ENCODE data around the gene HADHA. TPM values are rescaled to one million over a fixed set of nuclear protein-coding genes. Genes with fewer than 3 reads are reported as not detected.

Gene HADHA
- total RNA-seq, 2 donors from 2014 or later = 226 to 266 TPM

DNA sequence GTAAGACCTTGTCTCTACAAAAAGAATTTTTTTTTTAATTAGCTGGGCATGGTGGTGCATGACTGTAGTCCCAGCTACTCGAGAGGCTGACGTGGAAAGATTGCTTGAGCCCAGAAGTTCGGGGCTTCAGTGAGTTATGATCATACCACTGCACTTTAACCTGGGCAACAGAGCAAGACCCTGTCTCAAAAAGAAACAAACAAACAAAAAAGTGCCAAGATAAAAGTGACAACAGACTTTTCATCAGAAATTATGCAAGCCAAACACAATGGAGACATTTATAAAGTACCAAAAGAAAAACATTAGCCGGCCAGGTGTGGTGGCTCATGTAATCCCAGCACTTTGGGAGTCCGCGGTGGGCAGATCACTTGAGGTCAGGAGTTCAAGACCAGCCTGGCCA lies 26.7 kb downstream of the HADHA start:
- no peaks in the 10 kb centered on the region for H3K4me1 ChIP-seq
- no peak overlapping the region for H3K27ac ChIP-seq
- TF ChIP-seq, protein P1, sequence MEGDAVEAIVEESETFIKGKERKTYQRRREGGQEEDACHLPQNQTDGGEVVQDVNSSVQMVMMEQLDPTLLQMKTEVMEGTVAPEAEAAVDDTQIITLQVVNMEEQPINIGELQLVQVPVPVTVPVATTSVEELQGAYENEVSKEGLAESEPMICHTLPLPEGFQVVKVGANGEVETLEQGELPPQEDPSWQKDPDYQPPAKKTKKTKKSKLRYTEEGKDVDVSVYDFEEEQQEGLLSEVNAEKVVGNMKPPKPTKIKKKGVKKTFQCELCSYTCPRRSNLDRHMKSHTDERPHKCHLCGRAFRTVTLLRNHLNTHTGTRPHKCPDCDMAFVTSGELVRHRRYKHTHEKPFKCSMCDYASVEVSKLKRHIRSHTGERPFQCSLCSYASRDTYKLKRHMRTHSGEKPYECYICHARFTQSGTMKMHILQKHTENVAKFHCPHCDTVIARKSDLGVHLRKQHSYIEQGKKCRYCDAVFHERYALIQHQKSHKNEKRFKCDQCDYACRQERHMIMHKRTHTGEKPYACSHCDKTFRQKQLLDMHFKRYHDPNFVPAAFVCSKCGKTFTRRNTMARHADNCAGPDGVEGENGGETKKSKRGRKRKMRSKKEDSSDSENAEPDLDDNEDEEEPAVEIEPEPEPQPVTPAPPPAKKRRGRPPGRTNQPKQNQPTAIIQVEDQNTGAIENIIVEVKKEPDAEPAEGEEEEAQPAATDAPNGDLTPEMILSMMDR (IDR thresholded peaks at IDR 0.05) = no peak
- H3K4me3 ChIP-seq = no peak overlapping the region
- H3K9me3 ChIP-seq = no peaks in the 10 kb centered on the region
- H3K36me3 ChIP-seq = peaks cover 18% of the 10 kb centered on the region
- intact Hi-C loops (cut with DNase I) = no loop called here
- no peak for DNase-seq
- no peaks in the 10 kb centered on the region for H3K27me3 ChIP-seq
- no peak overlapping the region for H3K9ac ChIP-seq (ENCODE audit: low read depth in 2 of 2, low read length in 2 of 2)

DNA sequence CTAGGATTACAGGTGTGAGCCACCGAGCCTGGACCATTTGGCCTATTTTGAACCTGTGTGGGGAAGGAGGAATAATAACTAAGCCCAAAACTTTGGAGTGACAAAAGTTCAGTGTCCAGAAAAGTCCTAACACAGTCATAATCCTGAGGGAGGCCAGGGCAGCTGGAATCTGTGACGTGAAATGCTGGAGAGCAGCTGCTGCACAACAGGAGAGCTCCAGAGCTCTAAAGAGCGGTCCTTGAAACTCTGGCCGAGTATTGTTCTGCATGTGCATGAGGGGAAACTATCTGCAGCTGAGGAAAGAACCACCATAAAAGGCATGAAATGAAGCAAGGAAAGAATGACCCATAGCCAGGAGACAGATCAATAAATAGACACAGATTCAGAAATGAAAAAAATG lies 27.8 kb downstream of the HADHA start:
- Histone ChIP-seq H3K36me3 (peaks cover 29% of the 10 kb centered on the region), H3K4me3 (no peak overlapping the region), H3K9me3 (no peaks in the 10 kb centered on the region), H3K4me1 (no peaks in the 10 kb centered on the region), H3K27ac (no peak overlapping the region), H3K27me3 (no peaks in the 10 kb centered on the region), H3K9ac (ENCODE audit: low read depth in 2 of 2, low read length in 2 of 2) (no peak overlapping the region)
- DNase-seq = no peak
- TF ChIP-seq, protein P1 (IDR thresholded peaks at IDR 0.05) = no peak
- intact Hi-C loops (cut with DNase I) = no loop called here

DNA sequence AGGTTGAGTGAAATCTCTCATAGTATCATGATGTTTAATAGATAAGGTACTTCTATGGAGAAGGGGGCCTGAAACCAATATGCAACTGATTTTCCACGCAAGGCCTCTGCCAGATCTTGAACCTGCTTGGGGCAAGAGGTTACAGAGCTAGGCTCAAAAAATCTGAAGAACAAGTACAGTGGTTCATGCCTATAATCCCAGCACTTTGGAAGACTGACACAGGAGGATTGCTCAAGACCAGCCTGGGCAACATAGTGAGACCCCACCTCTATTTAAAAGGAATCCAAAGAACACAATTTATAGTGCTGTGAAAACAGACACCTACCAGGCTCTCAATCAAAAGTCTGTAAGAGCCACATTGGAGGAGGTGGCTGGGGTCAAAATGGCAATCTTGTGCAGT lies 28.6 kb downstream of the HADHA start:
- no peak overlapping the region for H3K9ac ChIP-seq (ENCODE audit: low read depth in 2 of 2, low read length in 2 of 2)
- H3K4me1 ChIP-seq = no peaks in the 10 kb centered on the region
- H3K4me3 ChIP-seq = no peak overlapping the region
- intact Hi-C loops (cut with DNase I) = no loop called here
- peaks cover 34% of the 10 kb centered on the region for H3K36me3 ChIP-seq
- H3K27me3 ChIP-seq = no peaks in the 10 kb centered on the region
- no peak for DNase-seq
- H3K9me3 ChIP-seq = no peaks in the 10 kb centered on the region
- TF ChIP-seq, protein P1 (IDR thresholded peaks at IDR 0.05) = no peak
- H3K27ac ChIP-seq = no peak overlapping the region

DNA sequence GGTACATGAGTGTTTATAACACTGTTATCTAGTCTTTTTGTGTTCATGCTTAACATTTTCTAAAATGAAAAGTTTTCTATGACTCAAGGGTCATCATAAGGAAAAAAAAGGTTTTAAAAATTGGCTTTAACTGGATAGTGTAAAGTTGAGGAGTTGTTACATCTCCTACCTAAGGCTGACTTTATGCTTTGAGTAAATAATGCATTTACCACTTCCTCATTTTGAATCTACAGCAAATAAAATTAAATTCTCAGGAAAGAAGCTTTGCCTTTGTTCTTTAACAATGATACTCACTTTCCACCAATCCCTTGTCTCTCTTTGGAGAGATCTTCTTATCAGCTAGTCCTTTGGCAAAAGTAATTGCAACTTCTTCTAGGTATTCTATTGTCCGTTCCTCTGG lies 29.7 kb downstream of the HADHA start:
- TF ChIP-seq, protein P1 (IDR thresholded peaks at IDR 0.05) = no peak
- H3K4me3 ChIP-seq = no peak overlapping the region
- no peaks in the 10 kb centered on the region for H3K4me1 ChIP-seq
- H3K27me3 ChIP-seq = no peaks in the 10 kb centered on the region
- no peaks in the 10 kb centered on the region for H3K9me3 ChIP-seq
- H3K36me3 ChIP-seq = peaks cover 34% of the 10 kb centered on the region
- H3K27ac ChIP-seq = no peak overlapping the region
- no peak overlapping the region for H3K9ac ChIP-seq (ENCODE audit: low read depth in 2 of 2, low read length in 2 of 2)
- DNase-seq = no peak
- intact Hi-C loops (cut with DNase I) = no loop called here

DNA sequence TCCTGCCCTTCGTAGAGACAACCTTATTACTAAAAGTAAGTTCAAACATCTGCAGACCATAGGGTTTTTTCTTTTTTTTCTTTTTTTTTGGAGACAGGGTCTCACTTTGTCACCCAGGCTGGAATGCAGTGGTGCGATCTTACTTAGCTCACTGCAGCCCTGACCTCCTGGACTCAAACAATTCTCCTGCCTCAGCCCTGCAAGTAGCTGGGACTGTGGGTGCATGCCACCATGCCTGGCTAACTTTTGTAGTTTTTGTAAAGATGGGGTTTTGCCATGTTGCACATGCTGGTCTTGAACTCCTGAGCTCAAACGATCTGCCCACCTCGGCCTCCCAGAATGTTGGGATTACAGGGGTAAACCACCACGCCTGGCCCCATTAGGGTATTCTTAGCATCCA lies 32.4 kb downstream of the HADHA start:
- Histone ChIP-seq H3K9me3 (no peaks in the 10 kb centered on the region), H3K36me3 (peaks cover 38% of the 10 kb centered on the region), H3K27ac (no peak overlapping the region), H3K4me3 (no peak overlapping the region), H3K4me1 (no peaks in the 10 kb centered on the region), H3K27me3 (no peaks in the 10 kb centered on the region), H3K9ac (ENCODE audit: low read depth in 2 of 2, low read length in 2 of 2) (no peak overlapping the region)
- TF ChIP-seq, protein P1 (IDR thresholded peaks at IDR 0.05) = no peak
- no peak for DNase-seq
- intact Hi-C loops (cut with DNase I) = no loop called here

DNA sequence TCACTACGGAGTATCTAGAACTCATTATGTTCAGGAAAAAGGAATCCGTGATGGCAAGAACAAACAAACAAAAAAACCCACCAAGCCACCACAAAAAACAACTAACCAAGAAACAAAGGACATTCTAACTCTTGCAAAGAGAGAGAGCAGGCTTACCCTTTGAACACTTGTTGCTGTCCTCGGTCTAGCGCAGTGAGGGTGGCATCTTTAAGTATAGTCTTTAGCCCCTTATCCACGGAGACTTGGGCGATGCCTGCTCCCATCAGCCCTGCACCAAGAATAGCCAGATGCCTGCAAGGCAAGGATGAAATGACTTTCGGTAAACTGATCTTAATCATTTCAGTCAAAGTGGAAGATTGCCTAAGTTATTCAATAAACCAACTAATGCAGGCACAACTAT lies 40.5 kb downstream of the HADHA start:
- no peak for DNase-seq
- Histone ChIP-seq H3K36me3 (peaks cover 10% of the 10 kb centered on the region), H3K27me3 (no peaks in the 10 kb centered on the region), H3K4me3 (no peak overlapping the region), H3K27ac (no peak overlapping the region), H3K9ac (ENCODE audit: low read depth in 2 of 2, low read length in 2 of 2) (no peak overlapping the region), H3K4me1 (no peaks in the 10 kb centered on the region), H3K9me3 (no peaks in the 10 kb centered on the region)
- intact Hi-C loops (cut with DNase I) = no loop called here
- TF ChIP-seq, protein P1 (IDR thresholded peaks at IDR 0.05) = no peak
